HG02870 (cell line): ENCODE measurements around the gene PRRT3.
"Not testable (repeated sequence)": the region's sequence is repeated elsewhere in the genome, so short reads cannot be mapped to it uniquely, and the experiment has no call there.

ENCODE experiments used
- ATAC-seq: cut with Tn5 transposase; IDR thresholded peaks from one replicate; pipeline ENCODE4 v1.9.1; 2021; ENCODE audit warnings: mild to moderate bottlenecking, moderate library complexity; ENCODE audit not compliant: unreplicated experiment

Gene PRRT3

GRCh38 chr3:9918261-9919038 is 33.8 kb downstream of the PRRT3 start:
- no peak for ATAC-seq

GRCh38 chr3:9917820-9918219 is 34.4 kb downstream of the PRRT3 start:
- ATAC-seq = no peak

GRCh38 chr3:9916734-9917680 is 35.2 kb downstream of the PRRT3 start, which contains the start of gene IL17RC:
Gene IL17RC, plus strand, starts transcription at chr3:9917098. Its CDS starts 218 bp downstream, at chr3:9917316.
- ATAC-seq = no peak

- no peak for ATAC-seq
Measured at GRCh38 chr3:9916346-9916733, 35.9 kb downstream of the PRRT3 start.

GRCh38 chr3:9915254-9916141 is 36.7 kb downstream of the PRRT3 start:
- no peak for ATAC-seq

- ATAC-seq = no peak
Measured at GRCh38 chr3:9914559-9915253, 37.5 kb downstream of the PRRT3 start.

- ATAC-seq = no peak
Measured at GRCh38 chr3:9914011-9914410, 38.2 kb downstream of the PRRT3 start.

- no peak for ATAC-seq
Measured at GRCh38 chr3:9913601-9914000, 38.6 kb downstream of the PRRT3 start.

GRCh38 chr3:9912294-9912935 is 39.8 kb downstream of the PRRT3 start:
- ATAC-seq = no peak

- ATAC-seq = no peak
Measured at GRCh38 chr3:9911863-9912262, 40.3 kb downstream of the PRRT3 start.

GRCh38 chr3:9909221-9910013 is 42.8 kb downstream of the PRRT3 start:
- no peak for ATAC-seq

- ATAC-seq = no peak
Measured at GRCh38 chr3:9908286-9908685, 43.9 kb downstream of the PRRT3 start.

GRCh38 chr3:9906480-9906879 is 45.7 kb downstream of the PRRT3 start:
- no peak for ATAC-seq

- no peak for ATAC-seq
Measured at GRCh38 chr3:9903904-9904303, 48.3 kb downstream of the PRRT3 start.

GRCh38 chr3:9903238-9903624 is 49.0 kb downstream of the PRRT3 start:
- no peak for ATAC-seq

- no peak for ATAC-seq
Measured at GRCh38 chr3:9902372-9903237, 49.6 kb downstream of the PRRT3 start, which contains the start of gene IL17RE. Gene IL17RE, plus strand, starts transcription at chr3:9902848. Its CDS starts 85 bp downstream, at chr3:9902933.

GRCh38 chr3:9901967-9902366 is 50.2 kb downstream of the PRRT3 start:
- ATAC-seq = no peak

GRCh38 chr3:9900965-9901415 is 51.2 kb downstream of the PRRT3 start:
- ATAC-seq = not testable (repeated sequence)
